AG08395 (cell line): ENCODE results near the gene ACP5.

ENCODE experiments used
- DNase-seq: peaks from one replicate; pipeline ENCODE4 v3.0.0; 2012; ENCODE audit warnings: mixed read lengths, low spot score

Gene ACP5

DNA sequence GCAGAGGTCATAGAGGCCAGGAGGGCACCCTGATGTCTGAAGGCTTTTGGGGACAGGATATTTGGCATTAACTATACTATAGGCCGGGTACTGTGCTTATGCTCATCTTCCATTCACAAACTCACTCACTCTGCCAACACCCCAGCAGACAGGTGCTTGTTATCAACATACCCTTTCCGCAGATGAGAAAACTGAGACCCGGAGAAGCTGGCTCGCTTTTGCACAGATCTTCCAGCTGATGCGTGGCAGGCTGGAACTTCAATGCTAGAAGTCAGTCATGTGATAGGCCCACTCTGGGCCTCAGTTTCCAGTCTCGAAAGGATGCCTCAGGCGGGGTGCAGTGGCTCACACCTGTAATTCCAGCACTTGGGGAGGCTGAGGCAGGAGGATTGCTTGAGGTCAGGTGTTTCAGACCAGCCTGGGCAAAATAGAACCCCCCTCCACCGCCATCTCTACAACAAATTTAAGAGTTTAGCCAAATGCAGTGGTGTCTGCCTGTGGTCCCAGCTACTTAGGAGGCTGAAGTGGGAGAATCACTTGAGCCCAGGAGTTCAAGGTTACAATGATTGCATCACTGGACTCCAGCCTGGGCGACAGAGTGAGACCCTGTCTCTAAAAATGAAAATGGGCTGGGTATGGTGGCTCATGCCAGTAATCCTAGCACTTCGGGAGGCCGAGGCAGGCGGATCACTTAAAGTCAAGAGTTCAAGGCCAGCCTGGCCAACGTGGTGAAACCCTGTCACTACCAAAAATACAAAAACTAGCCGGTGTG lies 29.3 kb downstream of the ACP5 start:
- DNase-seq: no peak

DNA sequence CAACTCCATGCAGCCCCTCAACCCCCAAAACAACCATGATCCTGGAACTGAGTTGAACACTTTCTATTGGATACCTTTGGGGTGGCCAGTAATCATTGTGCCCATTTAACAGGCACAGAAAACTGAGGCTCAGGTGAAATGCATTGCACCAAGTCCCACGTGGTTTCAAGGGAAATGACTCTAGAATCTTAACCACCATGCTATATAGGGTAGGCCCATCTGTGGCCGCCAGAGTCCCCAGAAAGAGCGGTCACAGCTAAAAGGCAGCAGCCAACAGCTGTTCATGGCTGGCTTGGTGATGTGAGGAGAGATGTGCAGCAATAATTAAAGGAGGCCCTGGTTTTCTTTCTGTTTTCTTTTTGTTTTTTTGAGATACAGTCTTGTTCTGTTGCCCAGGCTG lies 36.2 kb downstream of the ACP5 start:
- no peak for DNase-seq

- no peak for DNase-seq
Observed at GRCh38 chr19:11540645-11541044, 36.8 kb downstream of the ACP5 start.

- peak; percentile 41 for DNase-seq
Observed at GRCh38 chr19:11539495-11540365, 37.7 kb downstream of the ACP5 start.

- DNase-seq: peak; percentile 89
Observed at GRCh38 chr19:11538232-11539036, 39.0 kb downstream of the ACP5 start, which contains the start of gene CNN1. Gene CNN1 (plus strand): TSS chr19:11538851. CDS start chr19:11538928, 77 bp downstream.

GRCh38 chr19:11535792-11536595 lies 41.5 kb downstream of the ACP5 start:
- peak; percentile 98 for DNase-seq

DNA sequence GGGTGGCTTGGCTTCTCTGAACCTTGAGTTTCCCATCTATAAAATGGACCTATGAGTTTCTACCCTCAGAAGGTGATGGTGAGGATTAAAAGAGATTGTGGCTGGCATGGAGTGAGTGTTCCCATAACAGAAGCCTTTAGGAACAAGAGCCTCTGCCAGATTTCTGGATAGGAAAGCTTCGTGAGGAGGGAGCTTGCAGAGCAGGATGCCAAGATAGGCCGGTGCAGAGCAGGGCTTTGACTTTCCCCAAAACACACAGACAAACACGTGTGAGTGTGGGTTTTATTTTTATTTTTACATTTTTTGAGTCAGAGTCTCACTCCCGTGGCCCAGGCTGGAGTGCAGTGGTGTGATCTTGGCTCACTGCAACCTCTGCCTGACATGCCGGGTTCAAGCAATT lies 42.5 kb downstream of the ACP5 start:
- no peak for DNase-seq

- DNase-seq: no peak
Observed at GRCh38 chr19:11534538-11534937, 42.9 kb downstream of the ACP5 start.

- DNase-seq: peak; percentile 50
Observed at GRCh38 chr19:11530432-11530831, 47.0 kb downstream of the ACP5 start.

GRCh38 chr19:11528551-11529341 lies 48.7 kb downstream of the ACP5 start, which contains the start of gene ECSIT:
Gene ECSIT (minus strand): TSS chr19:11529134. CDS start chr19:11519170, 9,964 bp downstream.
- peak; percentile 98 for DNase-seq
